Medulla oblongata (tissue), 1 donor: Measurements from ENCODE around the gene DPCD.

ENCODE experiments used
- DNase-seq: peaks from one replicate; pipeline ENCODE4 v3.0.0-alpha.2; 2015; ENCODE audit errors: extremely low spot score

DPCD gene

DNA sequence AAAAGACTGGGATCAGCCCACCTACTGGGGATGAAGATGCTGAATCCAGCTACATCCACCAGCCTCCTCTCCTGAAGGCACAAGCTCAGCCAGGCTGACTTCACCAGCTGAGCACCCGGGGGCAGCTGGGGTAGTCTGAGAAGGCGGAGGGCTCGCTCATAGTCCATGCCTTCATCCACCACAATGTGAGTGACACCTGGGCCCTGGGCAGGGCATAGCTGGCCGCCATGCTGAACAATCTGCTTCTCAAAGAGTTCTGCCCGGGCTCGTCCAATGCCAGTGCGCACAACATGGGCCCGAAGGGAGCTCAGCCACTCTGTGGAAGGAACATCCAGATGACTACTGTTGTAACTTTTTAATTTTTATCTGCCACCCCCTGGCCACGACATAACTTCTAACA, 2.3 kb upstream of the DPCD start:
- DNase-seq = no peak

DNA sequence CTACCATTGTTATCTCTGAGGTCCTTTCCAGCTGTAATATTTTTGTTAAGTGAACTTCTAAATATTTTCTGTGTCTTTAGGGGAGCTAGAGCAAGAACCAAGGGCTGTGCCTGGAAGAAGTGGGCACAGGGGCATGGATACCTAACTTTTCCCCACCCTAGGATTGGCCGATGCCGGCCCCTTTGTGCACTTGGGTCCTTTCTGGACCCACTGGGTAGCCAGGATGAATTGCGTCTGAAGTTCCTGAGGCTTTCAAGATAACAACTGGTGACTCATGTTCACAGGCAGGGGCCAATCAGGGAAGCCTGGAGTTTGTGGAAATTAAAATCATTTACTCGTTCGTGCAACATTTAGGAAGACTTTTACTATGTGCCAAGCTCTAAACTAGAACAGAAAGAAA, 758 bp downstream of the DPCD start:
- no peak for DNase-seq

DNA sequence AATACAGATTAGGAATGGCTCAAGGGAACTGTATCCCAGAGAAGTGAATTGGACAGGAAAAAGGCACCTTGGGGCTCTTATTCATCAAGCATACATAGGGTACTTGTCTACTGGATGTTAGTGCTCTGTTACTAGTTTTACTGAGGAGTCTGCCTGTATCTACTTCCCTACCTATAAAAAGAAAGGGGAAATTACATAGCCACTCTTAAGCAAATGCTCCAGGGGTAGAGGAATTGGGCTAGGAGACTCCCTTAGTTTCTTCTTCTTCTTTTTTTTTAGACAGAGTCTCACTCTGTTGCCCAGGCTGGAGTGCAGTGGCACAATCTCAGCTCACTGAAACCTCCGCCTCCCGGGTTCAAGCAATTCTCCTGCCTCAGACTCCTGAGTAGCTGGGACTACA, 5.2 kb downstream of the DPCD start:
- DNase-seq = peak; percentile 60

DNA sequence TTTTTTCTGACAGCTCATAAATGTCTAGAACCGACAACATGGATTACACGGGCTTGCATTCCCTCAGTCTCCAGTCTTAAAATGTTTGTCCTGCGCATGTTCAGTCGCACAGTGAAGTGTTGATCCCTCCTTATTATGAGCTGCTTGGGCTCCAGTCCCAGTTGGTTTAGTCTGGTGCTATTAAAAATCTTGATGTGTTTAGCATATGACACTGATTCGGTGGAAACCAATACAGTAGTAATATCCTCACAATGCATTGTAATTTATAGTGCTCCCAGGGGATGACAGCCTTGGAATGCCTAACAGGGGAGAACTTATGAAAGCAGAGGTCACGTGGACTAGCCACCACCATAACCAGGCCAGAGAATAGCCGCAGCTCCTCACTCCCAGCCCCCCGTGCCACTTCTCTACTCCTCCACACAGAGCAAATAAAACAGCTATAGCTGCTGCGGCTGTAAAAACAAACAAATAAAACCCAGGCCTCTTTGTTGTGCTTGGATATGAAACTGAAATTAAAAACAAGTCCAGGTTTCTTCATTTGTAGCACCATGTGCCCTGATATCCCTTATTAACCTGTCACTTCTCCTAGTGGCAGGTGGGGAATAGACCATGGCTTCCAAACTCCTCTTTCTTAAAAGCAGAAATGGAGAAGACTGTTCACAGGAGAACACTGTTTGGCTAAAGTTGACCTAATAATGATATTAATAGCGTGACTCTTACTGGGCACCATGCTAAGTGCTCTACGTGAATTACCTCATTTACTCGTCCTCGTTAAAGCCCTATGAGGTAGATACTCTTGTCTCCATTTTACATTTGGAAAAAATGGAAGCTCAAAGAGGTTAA, 7.7 kb downstream of the DPCD start:
- no peak for DNase-seq

DNA sequence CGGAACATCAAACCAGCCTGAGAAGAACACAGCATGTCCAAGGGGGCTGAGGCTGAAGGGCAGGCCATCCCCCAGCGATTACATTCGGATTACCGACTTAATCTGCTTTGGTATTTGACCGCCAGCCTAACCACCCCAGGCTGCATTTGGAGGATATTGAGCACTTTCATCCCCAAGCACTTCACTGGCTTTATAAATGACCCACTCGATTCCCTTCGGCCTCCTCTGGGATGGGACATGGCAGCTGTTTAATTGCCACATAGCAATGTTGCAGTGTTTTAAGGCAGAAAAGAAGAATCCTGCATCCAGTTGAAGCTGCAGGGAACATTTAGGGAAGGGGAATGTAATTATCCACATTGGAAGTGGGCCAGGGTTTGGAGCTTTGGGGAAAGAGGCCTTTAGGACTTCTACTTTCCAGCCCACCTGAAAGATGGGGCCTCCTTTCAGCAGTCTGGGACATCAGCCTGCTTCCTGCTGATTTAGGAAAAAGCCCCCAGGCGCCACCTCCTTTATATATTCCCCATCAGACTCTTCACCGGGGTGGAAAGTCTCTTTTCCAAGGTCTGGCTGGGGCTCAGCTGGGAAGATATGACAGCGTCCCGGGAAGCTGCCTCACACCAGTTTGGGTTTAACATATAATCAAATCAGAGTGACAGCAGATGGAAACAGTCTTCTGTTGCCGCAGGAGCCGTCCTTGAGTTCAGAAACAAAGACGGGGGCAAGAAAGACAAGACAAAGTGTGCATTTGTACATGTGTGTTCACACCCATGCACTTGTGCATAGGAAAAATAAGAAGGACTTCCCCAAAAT, 9.2 kb downstream of the DPCD start:
- DNase-seq = no peak

DNA sequence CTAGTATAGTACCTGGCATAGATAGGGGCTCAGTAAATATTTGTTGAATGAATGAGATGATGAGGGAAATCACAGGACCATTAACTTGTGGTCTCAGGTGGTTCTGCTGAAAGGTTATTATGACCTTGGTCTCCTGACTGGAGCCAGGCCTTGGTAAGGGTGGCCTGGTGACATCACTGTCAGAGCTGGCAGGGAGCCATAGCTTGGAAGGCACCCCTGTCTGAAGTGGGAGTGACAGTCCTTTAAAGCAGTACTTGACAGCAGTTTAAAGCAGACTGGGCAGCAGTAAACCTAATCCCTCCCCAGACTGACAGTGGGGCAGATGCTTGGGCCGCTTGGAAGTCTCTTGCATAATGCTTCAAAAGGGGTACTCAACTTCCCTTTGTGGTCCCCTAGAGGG, 13.4 kb downstream of the DPCD start:
- no peak for DNase-seq

DNA sequence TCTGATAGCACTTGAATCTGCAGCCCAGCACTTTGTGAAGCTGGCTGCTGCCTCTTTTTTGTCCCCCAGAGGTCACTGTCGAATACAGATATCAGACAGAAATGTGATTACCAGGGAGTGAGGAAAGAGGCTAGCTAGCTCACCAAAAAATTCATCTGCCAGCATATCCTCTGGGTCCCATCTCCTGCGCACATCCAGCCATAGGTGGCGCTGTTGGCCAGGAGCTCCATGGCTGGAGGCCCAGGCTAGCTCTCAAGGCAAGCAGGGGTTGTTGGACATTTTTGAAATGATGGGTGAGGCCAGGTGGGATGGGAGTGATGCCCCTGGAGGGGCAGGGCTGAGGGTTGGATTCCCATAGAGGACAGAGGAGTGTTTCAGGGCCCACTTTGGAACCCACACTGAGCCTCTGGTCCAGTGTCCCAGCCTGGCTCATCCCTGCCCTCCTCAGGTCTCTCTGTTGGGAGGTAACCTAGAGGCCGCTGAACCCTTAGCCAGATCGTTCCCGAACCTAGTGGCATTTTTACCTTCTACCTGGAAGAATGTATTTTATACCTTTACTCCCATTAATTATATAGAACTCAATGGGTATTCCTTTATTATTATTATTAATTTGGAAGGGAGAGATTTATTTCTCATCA, 14.8 kb downstream of the DPCD start:
- peak; percentile 87 for DNase-seq

DNA sequence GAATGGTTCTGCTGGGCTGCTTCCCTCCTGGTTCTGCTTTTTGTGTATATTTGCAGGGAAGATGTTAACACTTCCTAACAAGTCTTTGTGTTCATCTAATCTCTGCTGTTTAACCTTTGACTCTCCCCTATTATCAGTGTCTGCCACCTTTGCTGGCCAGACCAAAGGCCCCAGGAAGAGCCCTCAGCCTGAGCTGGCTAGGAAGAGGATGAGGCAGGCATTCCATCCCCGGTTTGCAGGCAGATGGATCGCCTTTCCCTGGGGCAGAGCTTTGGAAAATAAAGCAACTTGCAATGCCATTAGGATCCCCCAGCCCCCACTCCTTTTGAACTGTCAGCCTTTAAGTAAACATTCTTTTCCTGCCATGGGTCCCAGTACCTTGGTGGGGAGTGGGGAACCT, 19.0 kb downstream of the DPCD start:
- no peak for DNase-seq

DNA sequence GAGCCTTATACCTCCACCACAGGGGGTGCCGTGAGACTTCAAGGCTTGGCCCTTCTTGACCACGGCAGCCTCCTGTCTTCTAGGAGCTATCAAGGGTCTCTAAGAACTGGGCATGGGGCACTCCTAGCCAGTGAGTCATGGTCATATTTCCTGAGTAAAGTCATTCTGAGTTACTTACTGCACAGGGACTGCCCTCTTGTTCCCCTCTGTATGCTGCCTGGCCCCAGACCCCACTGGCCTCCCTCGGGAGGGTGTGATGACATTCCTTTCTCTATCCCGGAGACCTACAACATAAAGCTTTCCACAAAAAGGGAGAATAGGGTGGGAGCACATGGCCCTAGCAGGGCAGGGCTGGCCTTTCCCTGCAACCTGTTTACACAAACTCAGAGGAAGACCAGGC, 21.4 kb downstream of the DPCD start:
- no peak for DNase-seq

DNA sequence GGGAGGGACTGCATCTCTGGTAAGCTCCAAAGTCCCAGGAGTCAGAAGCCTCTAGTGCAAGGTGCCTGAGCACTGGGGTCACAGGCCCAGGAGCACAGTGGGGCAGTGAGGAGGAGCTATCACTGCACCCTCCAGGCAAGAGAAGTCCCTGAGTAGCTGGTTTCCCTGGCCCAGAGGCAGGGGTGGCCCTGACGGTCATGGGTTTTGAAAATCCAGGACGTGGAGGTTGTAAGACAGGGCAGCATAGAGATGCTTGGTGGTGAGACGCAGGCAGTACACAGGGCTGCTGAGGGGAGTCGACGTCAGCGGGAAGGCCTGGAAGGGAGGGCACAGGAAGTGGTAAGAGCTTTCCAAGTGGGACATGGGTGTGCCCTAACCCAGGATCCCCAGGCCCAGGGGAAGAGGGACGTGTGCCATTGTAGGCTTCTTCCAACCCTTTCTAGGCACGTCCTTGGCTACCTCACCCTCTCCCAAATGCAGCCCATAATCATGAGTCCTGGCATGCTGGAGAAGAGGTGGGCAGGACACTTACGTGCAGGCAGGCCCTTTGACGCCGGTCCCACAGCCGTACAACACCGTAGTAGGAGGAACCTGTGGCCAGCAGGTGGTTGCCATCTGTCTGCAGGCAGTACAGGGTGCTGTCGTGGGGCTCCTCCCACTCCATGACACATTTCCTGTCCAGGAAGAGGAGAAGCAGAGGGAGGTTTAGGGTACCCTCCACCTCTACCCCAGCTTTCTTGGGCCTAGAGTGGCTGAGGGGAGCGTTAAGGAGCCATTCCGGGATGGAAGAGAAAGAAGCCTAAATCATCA, 23.2 kb downstream of the DPCD start:
- no peak for DNase-seq

DNA sequence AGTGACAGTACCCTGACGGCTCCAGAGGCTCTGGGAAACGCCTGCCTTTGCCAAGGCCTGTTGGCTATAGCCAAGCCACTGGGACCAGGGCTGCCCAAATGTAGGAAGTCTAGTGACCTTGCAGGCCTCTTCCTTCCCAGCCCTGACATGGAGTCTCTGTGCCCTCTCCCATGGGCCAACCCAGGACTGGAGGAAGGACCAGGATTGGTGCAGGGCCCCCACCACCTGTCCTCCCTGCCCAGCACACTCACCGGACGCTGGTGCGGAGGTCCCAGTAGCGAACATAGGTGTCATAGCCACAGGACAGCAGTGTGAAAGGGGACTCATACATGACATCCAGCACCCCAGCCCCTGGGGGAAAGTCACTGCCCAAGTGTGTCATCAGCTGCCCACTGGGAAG, 24.0 kb downstream of the DPCD start:
- no peak for DNase-seq

DNA sequence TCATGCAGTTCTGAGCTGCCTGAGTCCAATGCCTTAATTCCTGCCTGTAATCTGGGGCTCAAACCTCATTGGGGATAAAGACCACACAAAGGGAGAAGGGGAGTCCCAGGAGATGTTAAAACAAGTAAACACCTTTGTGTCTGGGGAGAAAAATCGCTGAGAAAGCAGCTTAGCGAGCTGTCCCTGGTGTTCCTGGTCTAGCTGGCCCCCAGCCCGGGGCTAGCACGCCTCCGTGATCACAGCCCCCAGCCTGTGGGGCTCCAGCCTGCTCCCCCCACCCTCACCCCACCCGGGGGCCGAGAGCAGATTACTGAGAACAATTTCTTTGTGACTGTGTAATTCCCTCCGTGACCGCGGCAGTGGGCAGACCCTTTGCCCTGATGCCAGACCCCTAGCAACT, 24.8 kb downstream of the DPCD start:
- no peak for DNase-seq

DNA sequence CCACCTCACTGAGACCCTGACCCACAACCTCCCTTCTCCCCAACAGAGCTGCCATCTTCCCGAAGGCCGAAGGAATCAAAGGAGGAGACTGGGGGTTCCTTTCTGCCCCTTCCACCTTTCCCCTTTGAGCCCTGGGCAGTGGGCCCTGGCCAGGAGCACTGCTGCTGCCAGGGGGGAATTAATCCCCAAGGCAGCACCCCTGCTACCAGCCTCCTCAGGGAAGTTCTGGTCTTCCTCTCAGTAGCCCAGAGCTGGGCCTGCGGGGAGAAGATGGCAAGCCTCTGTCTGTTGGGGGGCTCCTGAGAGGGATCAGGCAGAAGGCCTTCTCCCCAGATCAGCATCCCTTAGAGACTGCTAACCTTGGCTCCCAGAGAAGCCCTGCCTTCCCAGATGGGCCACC, 25.5 kb downstream of the DPCD start:
- no peak for DNase-seq

DNA sequence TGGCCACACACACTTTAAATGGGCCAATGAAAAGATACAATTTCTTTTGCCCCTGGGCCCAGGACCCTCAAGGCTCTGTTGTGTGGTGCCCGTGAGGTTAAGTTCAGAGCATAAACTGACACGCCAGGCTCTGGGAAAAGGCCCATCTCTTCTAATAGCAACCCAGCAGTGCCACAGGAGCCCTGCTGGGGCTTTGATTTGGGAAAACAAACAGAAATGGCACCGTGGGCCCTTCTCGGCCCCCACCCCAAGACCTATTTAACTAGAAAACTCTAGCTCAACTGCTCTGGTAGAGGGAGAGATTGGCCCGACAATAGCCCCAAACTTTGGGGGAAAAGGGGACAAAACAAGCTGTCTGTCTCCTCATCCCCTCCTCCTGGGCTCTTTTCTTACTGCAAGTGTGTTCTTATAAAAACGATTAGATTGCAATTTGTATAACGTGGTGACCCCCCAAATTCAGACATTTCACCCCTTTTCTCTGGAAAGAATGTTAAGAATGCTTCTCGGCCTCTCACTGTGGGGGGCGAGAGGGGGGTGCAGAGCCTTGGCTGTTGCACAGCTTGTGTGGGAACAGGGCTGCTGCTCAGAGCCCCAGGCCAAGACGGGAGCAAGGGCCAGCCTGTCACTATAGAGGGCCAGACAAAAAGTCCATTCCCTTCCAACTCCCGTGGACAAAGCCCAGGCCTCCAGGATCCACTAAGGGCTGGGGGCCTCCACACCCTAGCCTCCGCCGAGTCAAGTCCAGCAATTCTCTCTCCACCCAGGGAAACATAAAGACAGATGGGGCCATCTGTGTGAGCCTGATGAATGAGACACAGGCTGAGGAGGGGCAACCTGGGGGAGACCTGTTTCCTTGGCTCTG, 26.8 kb downstream of the DPCD start:
- no peak for DNase-seq

DNA sequence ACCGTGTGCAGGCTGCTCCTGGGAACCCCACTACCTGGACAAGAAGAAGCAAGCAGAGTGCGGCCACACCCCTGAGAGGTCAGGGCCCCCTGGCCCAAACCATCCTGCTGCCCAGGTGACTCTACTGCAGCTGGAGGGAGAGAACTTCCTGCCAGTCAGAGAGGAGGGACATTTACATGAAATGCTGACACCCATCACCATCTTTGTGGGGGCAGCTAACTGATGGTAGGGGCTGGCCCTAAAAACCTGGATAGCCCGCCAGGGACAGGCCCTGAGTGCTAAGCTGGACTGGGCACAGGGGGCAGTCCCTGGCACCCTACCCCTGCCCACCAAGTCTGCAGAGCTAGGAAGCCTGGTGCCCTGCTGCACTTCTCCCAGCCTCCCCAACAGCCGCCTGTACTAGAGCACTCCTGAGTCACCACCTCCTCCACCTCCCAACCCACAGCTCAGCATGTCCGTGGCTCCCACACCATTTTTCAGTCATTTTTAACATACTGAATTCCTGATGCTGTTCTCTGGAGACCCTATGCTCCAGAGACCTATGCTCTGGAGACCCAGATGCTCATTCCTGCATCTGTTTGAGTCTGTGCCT, 27.5 kb downstream of the DPCD start:
- no peak for DNase-seq

DNA sequence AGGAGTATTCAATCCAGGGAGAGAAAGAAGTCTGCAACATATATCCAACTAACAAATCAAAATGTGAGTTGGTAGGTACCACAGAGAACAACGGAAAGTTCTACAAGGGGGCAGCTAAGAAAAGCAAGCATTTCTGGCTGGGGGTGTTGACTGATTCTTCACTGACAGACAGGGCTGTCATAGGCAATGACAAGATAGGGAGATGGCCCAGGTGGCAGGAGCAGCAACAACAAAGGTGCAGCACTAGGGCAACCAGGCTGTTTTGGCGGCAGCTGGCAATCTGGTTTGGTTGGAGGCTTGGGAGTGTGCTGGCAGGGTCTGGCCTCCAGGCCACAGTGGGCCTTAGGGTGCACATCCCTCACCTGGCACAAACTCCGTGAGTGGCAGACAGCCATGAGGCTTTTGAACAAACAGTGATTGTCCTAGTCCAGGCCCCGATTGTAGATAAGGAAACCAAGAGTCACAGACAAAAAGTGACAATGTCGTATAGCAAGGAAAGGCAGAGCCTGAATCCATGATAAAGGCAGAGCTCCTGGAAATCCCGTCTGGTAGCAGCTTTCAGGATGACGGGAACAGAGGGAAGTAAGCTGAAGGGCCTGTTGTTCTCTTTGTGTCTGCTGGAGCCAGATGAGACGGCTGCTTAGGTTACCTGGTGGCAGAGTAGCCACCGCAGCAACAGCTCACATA, 28.4 kb downstream of the DPCD start:
- DNase-seq = no peak

DNA sequence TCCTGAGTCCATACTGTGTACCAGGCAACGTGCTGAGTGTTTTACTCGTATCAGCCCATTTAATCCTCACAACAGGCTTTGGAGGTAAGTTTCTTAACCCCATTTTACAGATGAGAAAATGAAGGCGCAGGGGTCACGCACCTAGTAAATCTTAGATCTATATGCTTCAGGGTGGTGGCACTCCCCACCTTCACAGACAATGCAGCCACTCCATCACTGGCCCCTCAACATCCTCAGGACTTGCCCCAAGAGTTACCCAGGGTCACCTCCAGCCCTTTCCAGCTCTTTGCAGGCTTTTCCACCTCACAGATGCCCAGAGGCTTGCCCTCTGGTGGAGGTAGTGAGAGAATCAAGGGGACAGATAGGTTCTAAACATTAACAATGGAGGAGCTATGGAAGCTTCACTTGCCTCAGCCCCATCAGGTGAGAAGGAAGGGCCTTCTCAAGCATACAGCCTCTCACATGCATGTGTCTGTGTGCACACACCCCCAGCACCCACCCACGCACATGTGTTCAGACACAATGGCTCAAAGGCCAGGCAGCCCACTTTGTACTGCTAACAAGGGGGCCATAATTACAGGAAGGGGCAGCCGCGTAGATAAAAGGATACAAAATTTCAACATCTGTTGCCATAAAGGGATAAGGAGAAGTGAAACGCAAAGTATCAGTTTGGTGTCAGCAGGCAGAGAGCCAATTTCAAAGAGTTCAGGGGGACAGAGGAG, 29.1 kb downstream of the DPCD start:
- DNase-seq = peak; percentile 20

DNA sequence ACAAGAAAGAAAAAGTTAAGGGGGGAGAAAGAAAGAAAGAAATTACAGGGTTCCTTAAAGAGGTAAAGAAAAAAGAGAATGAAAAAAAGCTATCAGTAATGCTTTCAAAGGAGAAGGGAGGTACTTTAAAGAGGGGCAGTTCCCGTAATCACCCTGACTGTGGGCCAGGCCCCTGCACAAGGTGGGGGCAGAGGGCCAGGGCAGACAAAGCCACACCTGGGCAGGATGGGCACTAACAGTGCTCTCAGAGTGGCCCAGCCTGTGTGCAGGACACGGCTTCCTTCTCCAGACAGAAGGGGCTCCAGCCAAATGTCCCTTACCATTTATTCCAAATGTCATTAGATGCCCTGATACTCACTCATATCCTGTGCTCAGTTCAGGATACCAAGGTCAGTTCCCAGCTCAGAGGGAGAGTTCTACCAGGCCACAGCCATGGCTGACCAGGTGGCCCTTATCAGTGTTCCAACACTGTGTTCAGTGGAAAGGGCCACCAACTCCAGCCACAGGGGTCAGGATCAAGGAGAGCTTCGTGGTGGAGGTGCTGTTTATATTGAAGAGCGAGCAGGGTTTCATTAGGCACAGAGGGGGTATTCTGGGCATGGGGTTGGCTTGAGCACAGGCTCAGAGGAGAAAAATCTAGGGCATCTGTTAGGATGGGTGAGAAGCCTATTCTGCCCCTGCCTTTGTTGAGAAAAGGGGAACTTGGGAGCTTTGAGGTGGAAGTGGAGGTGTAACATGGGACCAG, 29.9 kb downstream of the DPCD start:
- no peak for DNase-seq

DNA sequence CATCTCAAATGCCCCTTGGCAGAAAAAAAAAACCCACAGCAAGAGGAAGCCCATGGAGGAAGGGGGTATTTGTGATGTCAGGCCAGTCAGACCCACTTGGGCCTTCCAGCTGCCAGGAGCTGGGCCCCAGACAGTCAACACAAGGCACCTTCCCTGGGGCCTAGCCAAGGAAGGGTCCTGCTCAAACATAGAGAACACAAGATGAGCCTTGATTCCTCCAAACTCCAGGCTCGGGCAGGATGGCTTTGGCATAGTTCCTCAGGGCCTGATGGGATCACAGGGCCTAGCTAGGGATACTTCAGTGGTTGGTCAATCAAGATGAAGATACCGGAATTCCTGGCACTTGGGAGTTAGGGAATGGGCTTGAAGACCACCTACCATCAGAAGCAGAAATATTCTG, 30.8 kb downstream of the DPCD start:
- DNase-seq = no peak
